ENCODE data around the gene FAM78B. TPM values are rescaled to one million over a fixed set of nuclear protein-coding genes. Genes with fewer than 3 reads are reported as not detected.

The FAM78B gene
- total RNA-seq, 4 donors from 2014 or later = 0.35 to 5.4 (median 2.8) TPM

- H3K9me3 ChIP-seq = no peaks in the 10 kb centered on the region
- no peak overlapping the region for H3K27ac ChIP-seq
- no peak for DNase-seq
- TF ChIP-seq POLR2A (IDR thresholded peaks at IDR 0.05) (no peak), CTCF (IDR thresholded peaks at IDR 0.05) (no peak)
- no peak overlapping the region for H3K4me3 ChIP-seq
- H3K4me1 ChIP-seq = peaks cover 0 to 7% (median 4%) of the 10 kb centered on the region in 4 donors
- no peaks in the 10 kb centered on the region for H3K27me3 ChIP-seq
- no peaks in the 10 kb centered on the region for H3K36me3 ChIP-seq
These were observed 3.9 kb upstream of the FAM78B start for GRCh38 chr1:166170726-166171125.

GRCh38 chr1:166170075-166170474, 3.3 kb upstream of the FAM78B start:
- Histone ChIP-seq H3K27ac (no peak overlapping the region), H3K27me3 (no peaks in the 10 kb centered on the region), H3K36me3 (no peaks in the 10 kb centered on the region), H3K4me1 (peaks cover 0 to 12% (median 8%) of the 10 kb centered on the region in 4 donors), H3K4me3 (no peak overlapping the region), H3K9me3 (no peaks in the 10 kb centered on the region)
- TF ChIP-seq POLR2A (IDR thresholded peaks at IDR 0.05) (no peak), CTCF (IDR thresholded peaks at IDR 0.05) (no peak)
- DNase-seq = no peak

GRCh38 chr1:166169182-166169581, 2.4 kb upstream of the FAM78B start:
- Histone ChIP-seq H3K4me1 (peaks cover 0 to 14% (median 10%) of the 10 kb centered on the region in 4 donors), H3K4me3 (no peak overlapping the region), H3K27me3 (no peaks in the 10 kb centered on the region), H3K27ac (no peak overlapping the region), H3K9me3 (no peaks in the 10 kb centered on the region), H3K36me3 (no peaks in the 10 kb centered on the region)
- no peak for TF ChIP-seq POLR2A (IDR thresholded peaks at IDR 0.05)
- DNase-seq = no peak

GRCh38 chr1:166167572-166167925, 748 bp upstream of the FAM78B start:
- no peak for DNase-seq

GRCh38 chr1:166166329-166166697, 488 bp downstream of the FAM78B start:
- Histone ChIP-seq H3K4me3 (peak overlapping the region; percentile 60 to 86 (median 68)), H3K9me3 (no peaks in the 10 kb centered on the region), H3K27ac (peak overlapping the region in 2 of 4 donors; percentile 52 to 64), H3K27me3 (no peaks in the 10 kb centered on the region), H3K4me1 (peaks cover 0 to 14% (median 10%) of the 10 kb centered on the region in 4 donors), H3K36me3 (no peaks in the 10 kb centered on the region)
- no peak for TF ChIP-seq POLR2A (IDR thresholded peaks at IDR 0.05)
- no peak for TF ChIP-seq CTCF (IDR thresholded peaks at IDR 0.05)
- no peak for DNase-seq

More at GRCh38 chr1:166167572-166167925, 748 bp upstream of the FAM78B start:
- H3K27ac ChIP-seq = peak overlapping the region in 3 of 4 donors; percentile 49 to 75 (median 64)
- H3K9me3 ChIP-seq = no peaks in the 10 kb centered on the region
- H3K27me3 ChIP-seq = no peaks in the 10 kb centered on the region
- no peaks in the 10 kb centered on the region for H3K36me3 ChIP-seq
- TF ChIP-seq POLR2A (IDR thresholded peaks at IDR 0.05) = no peak
- TF ChIP-seq CTCF (IDR thresholded peaks at IDR 0.05) = peak in 2 of 6 experiments; percentile 19 to 29
- peaks cover 0 to 14% (median 10%) of the 10 kb centered on the region in 4 donors for H3K4me1 ChIP-seq
- H3K4me3 ChIP-seq = peak overlapping the region; percentile 60 to 86 (median 68)

- Histone ChIP-seq H3K27me3 (no peaks in the 10 kb centered on the region), H3K4me1 (peaks cover 0 to 14% (median 10%) of the 10 kb centered on the region in 4 donors), H3K4me3 (peak overlapping the region; percentile 60 to 86 (median 68)), H3K9me3 (no peaks in the 10 kb centered on the region), H3K36me3 (no peaks in the 10 kb centered on the region), H3K27ac (no peak overlapping the region)
- peak in 1 of 3 donors; percentile 60 for DNase-seq
- TF ChIP-seq CTCF (IDR thresholded peaks at IDR 0.05) (no peak), POLR2A (IDR thresholded peaks at IDR 0.05) (no peak)
These were observed 1.0 kb downstream of the FAM78B start for GRCh38 chr1:166165661-166166328.

All from Peyer's patch (tissue), 4 donors.